Tibial nerve (tissue), 4 donors: ENCODE results near the gene ERCC4.

Source experiments
- EP300 ChIP-seq, 2 donors: sonication (generic); formaldehyde crosslinking; IDR thresholded peaks; one replicate each; pipeline ENCODE4 v1.6.1; 2017; ENCODE audit warnings: antibody characterized with exemption in 2 of 2, mild to moderate bottlenecking in 1 of 2
- TF ChIP-seq, protein P1 (sequence below), 5 experiments: fragments of 200-600 bp in 3 of 5; fragments of 450-650 bp in 2 of 5; sonication (generic) in 3 of 5; IDR thresholded peaks; one replicate each; pipeline ENCODE4 v1.5.1; 2016 to 2019; ENCODE audit warnings: antibody characterized with exemption in 5 of 5, mild to moderate bottlenecking in 3 of 5, moderate library complexity in 2 of 5

DNA sequence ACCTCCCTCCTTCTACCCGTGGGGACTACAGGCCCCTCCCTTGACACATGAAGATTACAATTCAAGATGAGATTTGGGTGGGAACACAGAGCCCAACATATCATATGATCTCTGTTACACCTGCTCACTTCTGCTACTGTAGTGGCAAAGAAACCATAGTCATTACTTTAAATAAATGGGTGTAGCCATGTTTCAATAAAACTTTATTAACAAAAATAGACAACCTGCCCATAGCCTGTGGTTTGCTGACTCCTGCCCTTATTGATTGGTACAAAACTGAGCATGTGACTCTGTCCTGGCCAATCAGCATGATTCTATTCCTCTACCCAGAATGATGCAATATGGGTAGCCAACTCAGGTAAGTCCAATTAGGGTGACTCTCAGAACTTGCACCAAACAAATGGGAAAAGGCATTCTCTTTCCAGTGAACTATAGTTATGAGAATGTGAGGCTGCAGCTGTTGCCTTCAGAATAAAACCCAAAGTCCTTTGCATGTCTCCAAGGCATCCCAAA, 15.7 kb upstream of the ERCC4 start:
- TF ChIP-seq, protein P1, sequence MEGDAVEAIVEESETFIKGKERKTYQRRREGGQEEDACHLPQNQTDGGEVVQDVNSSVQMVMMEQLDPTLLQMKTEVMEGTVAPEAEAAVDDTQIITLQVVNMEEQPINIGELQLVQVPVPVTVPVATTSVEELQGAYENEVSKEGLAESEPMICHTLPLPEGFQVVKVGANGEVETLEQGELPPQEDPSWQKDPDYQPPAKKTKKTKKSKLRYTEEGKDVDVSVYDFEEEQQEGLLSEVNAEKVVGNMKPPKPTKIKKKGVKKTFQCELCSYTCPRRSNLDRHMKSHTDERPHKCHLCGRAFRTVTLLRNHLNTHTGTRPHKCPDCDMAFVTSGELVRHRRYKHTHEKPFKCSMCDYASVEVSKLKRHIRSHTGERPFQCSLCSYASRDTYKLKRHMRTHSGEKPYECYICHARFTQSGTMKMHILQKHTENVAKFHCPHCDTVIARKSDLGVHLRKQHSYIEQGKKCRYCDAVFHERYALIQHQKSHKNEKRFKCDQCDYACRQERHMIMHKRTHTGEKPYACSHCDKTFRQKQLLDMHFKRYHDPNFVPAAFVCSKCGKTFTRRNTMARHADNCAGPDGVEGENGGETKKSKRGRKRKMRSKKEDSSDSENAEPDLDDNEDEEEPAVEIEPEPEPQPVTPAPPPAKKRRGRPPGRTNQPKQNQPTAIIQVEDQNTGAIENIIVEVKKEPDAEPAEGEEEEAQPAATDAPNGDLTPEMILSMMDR (IDR thresholded peaks at IDR 0.05), result no peak
- TF ChIP-seq EP300 (IDR thresholded peaks at IDR 0.05), result no peak
